IPS-18c (cell line): ENCODE results near the gene AFAP1.

ENCODE experiments used
- H3K4me3 ChIP-seq: 2 replicates; pipeline ENCODE4 v1.7.0; 2013; ENCODE audit warnings: low read depth, mild to moderate bottlenecking, low read length, moderate library complexity; ENCODE audit not compliant: insufficient read depth
- H3K9me3 ChIP-seq: one replicate; pipeline ENCODE4 v1.6.1; 2013; ENCODE audit warnings: mild to moderate bottlenecking, low read length, moderate library complexity; ENCODE audit not compliant: control insufficient read depth, insufficient read depth

Gene AFAP1

GRCh38 chr4:7813674-7814073 lies 126.0 kb downstream of the AFAP1 start:
- Histone ChIP-seq H3K4me3 (no peak overlapping the region), H3K9me3 (no peaks in the 10 kb centered on the region)

GRCh38 chr4:7812921-7813320 lies 126.7 kb downstream of the AFAP1 start:
- Histone ChIP-seq H3K4me3 (no peak overlapping the region), H3K9me3 (no peaks in the 10 kb centered on the region)

GRCh38 chr4:7812231-7812857 lies 127.3 kb downstream of the AFAP1 start:
- no peaks in the 10 kb centered on the region for H3K9me3 ChIP-seq
- H3K4me3 ChIP-seq, result no peak overlapping the region

GRCh38 chr4:7811536-7812191 lies 128.0 kb downstream of the AFAP1 start:
- Histone ChIP-seq H3K4me3 (no peak overlapping the region), H3K9me3 (no peaks in the 10 kb centered on the region)

- Histone ChIP-seq H3K4me3 (no peak overlapping the region), H3K9me3 (no peaks in the 10 kb centered on the region)
These were observed 128.7 kb downstream of the AFAP1 start for GRCh38 chr4:7810783-7811535.

GRCh38 chr4:7808752-7809151 lies 130.9 kb downstream of the AFAP1 start:
- H3K9me3 ChIP-seq, result no peaks in the 10 kb centered on the region

GRCh38 chr4:7808181-7808580 lies 131.5 kb downstream of the AFAP1 start:
- no peaks in the 10 kb centered on the region for H3K9me3 ChIP-seq
- H3K4me3 ChIP-seq, result no peak overlapping the region

More at GRCh38 chr4:7808752-7809151, 130.9 kb downstream of the AFAP1 start:
- H3K4me3 ChIP-seq, result no peak overlapping the region

GRCh38 chr4:7807351-7807921 lies 132.2 kb downstream of the AFAP1 start:
- no peaks in the 10 kb centered on the region for H3K9me3 ChIP-seq
- H3K4me3 ChIP-seq, result no peak overlapping the region

GRCh38 chr4:7806338-7807090 lies 133.1 kb downstream of the AFAP1 start:
- no peak overlapping the region for H3K4me3 ChIP-seq
- no peaks in the 10 kb centered on the region for H3K9me3 ChIP-seq

- Histone ChIP-seq H3K9me3 (no peaks in the 10 kb centered on the region), H3K4me3 (no peak overlapping the region)
These were observed 133.9 kb downstream of the AFAP1 start for GRCh38 chr4:7805533-7806337.

- no peak overlapping the region for H3K4me3 ChIP-seq
- H3K9me3 ChIP-seq, result no peaks in the 10 kb centered on the region
These were observed 134.8 kb downstream of the AFAP1 start for GRCh38 chr4:7804756-7805385.

GRCh38 chr4:7803992-7804755 lies 135.5 kb downstream of the AFAP1 start:
- no peak overlapping the region for H3K4me3 ChIP-seq
- H3K9me3 ChIP-seq, result no peaks in the 10 kb centered on the region

- no peak overlapping the region for H3K4me3 ChIP-seq
- no peaks in the 10 kb centered on the region for H3K9me3 ChIP-seq
These were observed 136.3 kb downstream of the AFAP1 start for GRCh38 chr4:7803371-7803770.

GRCh38 chr4:7802093-7802726 lies 137.5 kb downstream of the AFAP1 start:
- Histone ChIP-seq H3K4me3 (no peak overlapping the region), H3K9me3 (no peaks in the 10 kb centered on the region)

- Histone ChIP-seq H3K9me3 (no peaks in the 10 kb centered on the region), H3K4me3 (no peak overlapping the region)
These were observed 138.0 kb downstream of the AFAP1 start for GRCh38 chr4:7801641-7802040.
